ENCODE data around the gene S100A3.

GRCh38 chr1:153533689-153534201, 15.3 kb downstream of the S100A3 start:
- TF ChIP-seq TP53 (CRISPR knock-in tag; conservative IDR thresholded peaks at IDR 0.05) (no peak), SUZ12 (IDR thresholded peaks at IDR 0.05; ENCODE audit: low read depth, low read length) (no peak), U2AF2 (IDR thresholded peaks at IDR 0.05; ENCODE audit: low read depth, low read length) (no peak), BCLAF1 (IDR thresholded peaks at IDR 0.05) (no peak), ESRRA (CRISPR knock-in tag; IDR thresholded peaks at IDR 0.05; ENCODE audit: low read depth) (no peak)

All from HepG2 (cell line).